ENCODE measurements around the gene PACRGL.

The PACRGL gene

DNA sequence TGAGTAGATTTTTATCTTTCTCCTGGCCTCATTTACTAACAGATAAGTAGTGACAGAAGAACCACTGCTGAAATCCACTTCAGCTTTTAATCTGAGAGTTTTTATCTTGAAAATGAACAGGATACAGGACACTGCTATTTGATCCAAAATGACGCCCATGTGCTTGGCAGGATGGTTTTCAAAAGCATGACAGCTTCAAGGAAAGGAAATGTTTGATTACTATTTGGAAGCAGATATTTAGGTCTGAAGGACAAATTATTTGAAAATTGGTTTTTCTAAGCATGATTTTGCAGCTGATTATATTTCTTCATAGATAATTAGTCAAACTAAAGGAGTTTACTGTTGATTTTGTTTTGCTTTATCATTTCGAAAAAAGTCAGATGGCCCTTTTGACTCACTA, 11.1 kb downstream of the PACRGL start:
- Histone ChIP-seq H3K4me3 (ENCODE audit: low read length) (no peak overlapping the region), H4K20me1 (ENCODE audit: insufficient read depth, low read length) (no peaks in the 10 kb centered on the region), H3K79me2 (ENCODE audit: low read length) (no peaks in the 10 kb centered on the region), H3K9me3 (replicated peaks; ENCODE audit: insufficient read depth, low read length) (no peaks in the 10 kb centered on the region), H3K36me3 (replicated peaks; ENCODE audit: insufficient read depth, low read length) (no peaks in the 10 kb centered on the region), H3K9ac (ENCODE audit: low read length) (no peak overlapping the region), H2AFZ (ENCODE audit: low read length) (no peak overlapping the region), H3K4me2 (ENCODE audit: low read depth, low read length) (no peak overlapping the region), H3K27me3 (replicated peaks; ENCODE audit: insufficient read depth, low read length) (no peaks in the 10 kb centered on the region), H3K4me1 (ENCODE audit: low read length) (no peaks in the 10 kb centered on the region), H3K27ac (ENCODE audit: low read length) (no peak overlapping the region), H3K9me2 (replicated peaks; ENCODE audit: insufficient read depth, low read length) (no peaks in the 10 kb centered on the region), H3F3A (ENCODE audit: insufficient read depth, low read length) (no peaks in the 10 kb centered on the region)
- TF ChIP-seq EZH2 (optimal IDR thresholded peaks at IDR 0.05; ENCODE audit: low read depth, low read length): no peak
- TF ChIP-seq, protein P1, sequence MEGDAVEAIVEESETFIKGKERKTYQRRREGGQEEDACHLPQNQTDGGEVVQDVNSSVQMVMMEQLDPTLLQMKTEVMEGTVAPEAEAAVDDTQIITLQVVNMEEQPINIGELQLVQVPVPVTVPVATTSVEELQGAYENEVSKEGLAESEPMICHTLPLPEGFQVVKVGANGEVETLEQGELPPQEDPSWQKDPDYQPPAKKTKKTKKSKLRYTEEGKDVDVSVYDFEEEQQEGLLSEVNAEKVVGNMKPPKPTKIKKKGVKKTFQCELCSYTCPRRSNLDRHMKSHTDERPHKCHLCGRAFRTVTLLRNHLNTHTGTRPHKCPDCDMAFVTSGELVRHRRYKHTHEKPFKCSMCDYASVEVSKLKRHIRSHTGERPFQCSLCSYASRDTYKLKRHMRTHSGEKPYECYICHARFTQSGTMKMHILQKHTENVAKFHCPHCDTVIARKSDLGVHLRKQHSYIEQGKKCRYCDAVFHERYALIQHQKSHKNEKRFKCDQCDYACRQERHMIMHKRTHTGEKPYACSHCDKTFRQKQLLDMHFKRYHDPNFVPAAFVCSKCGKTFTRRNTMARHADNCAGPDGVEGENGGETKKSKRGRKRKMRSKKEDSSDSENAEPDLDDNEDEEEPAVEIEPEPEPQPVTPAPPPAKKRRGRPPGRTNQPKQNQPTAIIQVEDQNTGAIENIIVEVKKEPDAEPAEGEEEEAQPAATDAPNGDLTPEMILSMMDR (IDR thresholded peaks at IDR 0.05; ENCODE audit: low read length): no peak
- no peak for TF ChIP-seq EZH2phosphoT487 (IDR thresholded peaks at IDR 0.05; ENCODE audit: low read length)
- DNase-seq: no peak

DNA sequence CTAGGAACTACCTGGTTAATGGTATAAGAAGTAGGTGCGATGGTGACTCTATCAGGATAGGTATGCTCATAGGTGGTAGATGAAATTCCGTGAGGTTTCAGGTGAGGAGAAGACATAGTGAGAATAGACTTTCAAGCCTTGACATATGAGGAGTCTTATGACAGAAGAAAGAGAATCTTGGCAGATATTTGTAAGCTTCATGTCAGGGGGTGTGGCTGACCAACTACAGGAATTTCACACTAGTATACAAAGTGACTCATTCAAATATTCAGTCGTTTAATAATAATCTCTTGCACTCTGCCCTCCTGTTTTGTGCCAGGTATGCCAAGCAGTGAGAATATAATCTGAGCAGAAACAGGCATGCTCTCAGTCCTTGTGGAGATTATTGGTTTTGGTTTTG, 22.8 kb downstream of the PACRGL start:
- no peaks in the 10 kb centered on the region for H3K9me2 ChIP-seq (replicated peaks; ENCODE audit: insufficient read depth, low read length)
- no peaks in the 10 kb centered on the region for H3K4me1 ChIP-seq (ENCODE audit: low read length)
- H3K36me3 ChIP-seq (replicated peaks; ENCODE audit: insufficient read depth, low read length): no peaks in the 10 kb centered on the region
- H3K4me2 ChIP-seq (ENCODE audit: low read depth, low read length): no peak overlapping the region
- no peak overlapping the region for H3K27ac ChIP-seq (ENCODE audit: low read length)
- no peak overlapping the region for H3K4me3 ChIP-seq (ENCODE audit: low read length)
- no peaks in the 10 kb centered on the region for H4K20me1 ChIP-seq (ENCODE audit: insufficient read depth, low read length)
- no peaks in the 10 kb centered on the region for H3K27me3 ChIP-seq (replicated peaks; ENCODE audit: insufficient read depth, low read length)
- H2AFZ ChIP-seq (ENCODE audit: low read length): no peak overlapping the region
- no peaks in the 10 kb centered on the region for H3K79me2 ChIP-seq (ENCODE audit: low read length)
- TF ChIP-seq EZH2 (optimal IDR thresholded peaks at IDR 0.05; ENCODE audit: low read depth, low read length): no peak
- TF ChIP-seq EZH2phosphoT487 (IDR thresholded peaks at IDR 0.05; ENCODE audit: low read length): no peak
- TF ChIP-seq, protein P1 (IDR thresholded peaks at IDR 0.05; ENCODE audit: low read length): no peak
- no peak overlapping the region for H3K9ac ChIP-seq (ENCODE audit: low read length)
- DNase-seq: no peak
- H3K9me3 ChIP-seq (replicated peaks; ENCODE audit: insufficient read depth, low read length): no peaks in the 10 kb centered on the region
- no peaks in the 10 kb centered on the region for H3F3A ChIP-seq (ENCODE audit: insufficient read depth, low read length)

DNA sequence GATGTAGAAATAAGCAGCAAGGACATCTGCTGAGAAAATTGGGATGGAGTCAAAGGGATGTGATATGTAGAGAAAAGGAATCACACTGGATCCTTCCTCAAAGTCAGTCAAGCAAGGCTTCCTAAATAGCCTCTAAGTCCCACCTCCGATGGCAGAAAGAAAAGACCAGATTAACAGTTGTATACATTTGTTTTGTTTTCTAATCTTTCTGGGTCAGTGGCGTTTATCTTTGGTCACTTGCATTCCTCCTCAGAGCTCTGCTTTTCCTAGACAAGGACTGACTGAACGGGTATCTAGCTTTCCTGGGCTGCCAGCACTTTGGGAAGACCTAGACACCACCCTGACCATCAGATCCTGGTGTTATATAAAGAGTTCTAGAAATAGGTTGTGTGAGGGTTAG, 23.2 kb downstream of the PACRGL start:
- Histone ChIP-seq H3K36me3 (replicated peaks; ENCODE audit: insufficient read depth, low read length) (no peaks in the 10 kb centered on the region), H3F3A (ENCODE audit: insufficient read depth, low read length) (no peaks in the 10 kb centered on the region), H3K27me3 (replicated peaks; ENCODE audit: insufficient read depth, low read length) (no peaks in the 10 kb centered on the region), H2AFZ (ENCODE audit: low read length) (no peak overlapping the region), H3K9ac (ENCODE audit: low read length) (no peak overlapping the region), H3K27ac (ENCODE audit: low read length) (no peak overlapping the region), H3K4me2 (ENCODE audit: low read depth, low read length) (no peak overlapping the region), H3K4me3 (ENCODE audit: low read length) (no peak overlapping the region), H3K4me1 (ENCODE audit: low read length) (no peaks in the 10 kb centered on the region), H3K9me3 (replicated peaks; ENCODE audit: insufficient read depth, low read length) (no peaks in the 10 kb centered on the region), H3K9me2 (replicated peaks; ENCODE audit: insufficient read depth, low read length) (no peaks in the 10 kb centered on the region), H3K79me2 (ENCODE audit: low read length) (no peaks in the 10 kb centered on the region), H4K20me1 (ENCODE audit: insufficient read depth, low read length) (no peaks in the 10 kb centered on the region)
- no peak for TF ChIP-seq EZH2phosphoT487 (IDR thresholded peaks at IDR 0.05; ENCODE audit: low read length)
- TF ChIP-seq, protein P1 (IDR thresholded peaks at IDR 0.05; ENCODE audit: low read length): no peak
- TF ChIP-seq EZH2 (optimal IDR thresholded peaks at IDR 0.05; ENCODE audit: low read depth, low read length): no peak
- no peak for DNase-seq
